Activated T-helper 1 cell treated with anti-CD3 and anti-CD28 coated beads, Interleukin-12 subunit alpha, Interleukin-12 subunit beta, Interleukin-2, Interleukin-4 antibody, amounts not matched to agents 30 ng/mL and 10 ng/mL and 1 ng/mL, durations not matched to agents 14 hours and 24 hours and 36 hours (primary cell): ENCODE measurements around the gene PALM. TPM values are rescaled to one million over a fixed set of nuclear protein-coding genes. Genes with fewer than 3 reads are reported as not detected.
A peak's percentile ranks its signal among the peaks of the same experiment; 100 is the strongest.

Experiments used
- DNase-seq: peaks from one replicate; pipeline ENCODE4 v3.0.0; 2021; ENCODE audit warnings: low spot score
- H3K27ac Mint-ChIP-seq: one replicate; pipeline ENCODE4 v1.8.0; 2021; ENCODE audit warnings: mild to moderate bottlenecking, mixed read lengths
- H3K27me3 Mint-ChIP-seq: one replicate; pipeline ENCODE4 v1.8.0; 2022; ENCODE audit warnings: mild to moderate bottlenecking, moderate library complexity, mixed read lengths; ENCODE audit not compliant: insufficient read depth
- H3K36me3 Mint-ChIP-seq: one replicate; pipeline ENCODE4 v1.8.0; 2021; ENCODE audit warnings: low read depth, mixed read lengths
- H3K4me1 Mint-ChIP-seq: one replicate; pipeline ENCODE4 v1.8.0; 2021; ENCODE audit warnings: low read depth, mixed read lengths
- H3K4me3 Mint-ChIP-seq: one replicate; pipeline ENCODE4 v1.8.0; 2021; ENCODE audit warnings: mild to moderate bottlenecking, moderate library complexity, mixed read lengths
- H3K9me3 Mint-ChIP-seq: one replicate; pipeline ENCODE4 v1.8.0; 2021; ENCODE audit warnings: mixed read lengths
- intact Hi-C: fragments of 100-400 bp; cut with micrococcal nuclease; formaldehyde crosslinking; loops from one replicate; pipeline ENCODE4 v1.15.1; 2024
- total RNA-seq: library from RNA; stranded (reverse); gene quantifications from 2 replicates; pipeline ENCODE4 v1.2.3, GENCODE V29; 2022

The PALM gene
- total RNA-seq, 1 donor from 2014 or later = 0.18 TPM

DNA sequence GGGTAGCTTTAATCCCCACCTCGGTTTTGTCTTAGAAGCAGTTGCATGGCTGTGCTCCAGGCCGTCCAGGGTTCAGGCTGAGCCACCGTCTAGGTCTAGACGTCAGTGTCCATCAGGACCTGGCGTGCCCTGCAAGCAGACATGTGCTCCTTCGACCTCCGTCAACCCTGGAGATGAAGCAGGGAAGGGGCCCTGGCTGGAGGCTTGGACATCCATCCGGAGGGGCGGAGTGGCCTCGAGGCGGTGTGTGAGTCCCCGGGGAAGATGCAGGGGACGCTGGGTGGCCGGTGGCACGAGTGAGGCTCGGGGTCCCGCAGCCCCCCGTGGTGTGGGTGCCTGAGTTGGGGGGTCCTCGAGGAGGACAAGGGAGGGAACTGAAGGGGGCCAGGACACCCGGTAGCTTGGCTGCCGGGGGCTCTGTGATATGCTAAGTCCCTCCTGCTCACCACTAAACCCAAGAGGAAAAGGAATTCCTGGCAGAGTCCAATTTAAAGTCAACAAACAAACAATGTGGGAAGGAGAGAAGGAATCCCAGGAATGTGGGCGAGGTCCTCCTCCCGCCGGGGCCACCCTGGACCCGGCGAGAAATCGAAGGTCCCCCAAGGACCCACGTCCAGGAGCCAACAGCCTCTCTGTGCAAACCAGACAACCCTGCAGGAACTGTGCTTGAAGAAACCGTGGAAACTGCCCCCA is 73.6 kb downstream of the PALM start:
- no peak for DNase-seq
- Mint-ChIP-seq H3K27me3 (peaks cover 3% of the 10 kb centered on the region), H3K36me3 (no peaks in the 10 kb centered on the region), H3K9me3 (no peaks in the 10 kb centered on the region), H3K4me1 (no peaks in the 10 kb centered on the region), H3K4me3 (no peak overlapping the region), H3K27ac (no peak overlapping the region)
- intact Hi-C loops = no loop called here

- H3K4me3 Mint-ChIP-seq = no peak overlapping the region
- intact Hi-C loops = no loop called here
Observed at GRCh38 chr19:782878-783668, 74.3 kb downstream of the PALM start.

GRCh38 chr19:784541-784940 is 75.8 kb downstream of the PALM start:
- Mint-ChIP-seq H3K9me3 (no peaks in the 10 kb centered on the region), H3K27me3 (peaks cover 5% of the 10 kb centered on the region), H3K4me3 (no peak overlapping the region), H3K36me3 (no peaks in the 10 kb centered on the region), H3K27ac (no peak overlapping the region), H3K4me1 (no peaks in the 10 kb centered on the region)
- DNase-seq = no peak
- intact Hi-C loops = no loop called here

More at GRCh38 chr19:782878-783668, 74.3 kb downstream of the PALM start:
- no peaks in the 10 kb centered on the region for H3K4me1 Mint-ChIP-seq
- no peak for DNase-seq
- H3K27me3 Mint-ChIP-seq = peaks cover 3% of the 10 kb centered on the region
- no peaks in the 10 kb centered on the region for H3K36me3 Mint-ChIP-seq
- H3K27ac Mint-ChIP-seq = no peak overlapping the region
- H3K9me3 Mint-ChIP-seq = no peaks in the 10 kb centered on the region

DNA sequence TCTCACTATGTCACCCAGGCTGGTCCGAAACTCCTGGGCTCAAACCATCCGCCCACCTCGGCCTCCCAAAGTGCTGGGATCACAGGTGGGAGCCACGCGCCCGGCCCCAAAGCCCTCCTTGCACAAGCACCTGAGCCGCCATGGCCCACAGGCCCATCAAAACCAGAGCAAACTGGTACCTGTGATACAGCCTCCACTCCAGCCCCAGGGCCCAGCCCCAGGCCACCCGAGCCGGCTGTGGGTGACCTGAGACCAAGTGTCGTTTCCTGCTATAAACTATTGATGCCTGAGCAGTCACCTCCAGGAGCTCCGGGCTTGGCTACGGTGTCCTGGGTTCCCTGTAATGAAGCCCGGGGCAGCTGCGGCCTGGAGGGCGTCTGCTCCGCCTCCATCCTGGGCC is 78.8 kb downstream of the PALM start:
- intact Hi-C loops = no loop called here
- no peak overlapping the region for H3K27ac Mint-ChIP-seq
- H3K27me3 Mint-ChIP-seq = peaks cover 10% of the 10 kb centered on the region
- H3K9me3 Mint-ChIP-seq = no peaks in the 10 kb centered on the region
- no peak for DNase-seq
- no peaks in the 10 kb centered on the region for H3K4me1 Mint-ChIP-seq
- no peaks in the 10 kb centered on the region for H3K36me3 Mint-ChIP-seq
- H3K4me3 Mint-ChIP-seq = no peak overlapping the region

GRCh38 chr19:788686-788982 is 79.9 kb downstream of the PALM start:
- Mint-ChIP-seq H3K36me3 (no peaks in the 10 kb centered on the region), H3K27ac (no peak overlapping the region), H3K4me1 (no peaks in the 10 kb centered on the region), H3K9me3 (no peaks in the 10 kb centered on the region), H3K4me3 (no peak overlapping the region), H3K27me3 (peaks cover 10% of the 10 kb centered on the region)
- DNase-seq = no peak
- intact Hi-C loops = no loop called here

- no peaks in the 10 kb centered on the region for H3K4me1 Mint-ChIP-seq
- peaks cover 10% of the 10 kb centered on the region for H3K27me3 Mint-ChIP-seq
- no peak overlapping the region for H3K4me3 Mint-ChIP-seq
- H3K27ac Mint-ChIP-seq = peak overlapping the region; percentile 48
- H3K9me3 Mint-ChIP-seq = no peaks in the 10 kb centered on the region
- no peaks in the 10 kb centered on the region for H3K36me3 Mint-ChIP-seq
- intact Hi-C loops = no loop called here
- DNase-seq = no peak
Observed at GRCh38 chr19:788983-789700, 80.4 kb downstream of the PALM start.

DNA sequence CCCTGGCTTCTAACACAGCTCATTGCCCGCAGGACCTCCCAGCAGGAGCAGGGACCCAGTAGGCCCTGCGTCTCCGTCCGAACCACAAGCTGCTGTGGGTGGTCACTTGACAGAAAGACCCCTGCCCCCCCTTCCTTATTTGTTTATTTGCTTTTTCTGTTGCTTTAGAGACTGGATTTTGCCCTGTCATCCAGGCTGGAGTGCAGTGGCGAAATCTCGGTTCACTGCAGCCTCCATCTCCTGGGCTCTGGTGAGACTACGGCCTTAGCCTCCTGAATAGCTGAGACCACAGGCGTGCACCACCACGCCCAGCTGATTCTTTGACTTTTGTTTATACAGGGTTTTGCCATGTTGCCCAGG is 80.9 kb downstream of the PALM start:
- H3K36me3 Mint-ChIP-seq = no peaks in the 10 kb centered on the region
- no peaks in the 10 kb centered on the region for H3K9me3 Mint-ChIP-seq
- no peaks in the 10 kb centered on the region for H3K4me1 Mint-ChIP-seq
- no peak for DNase-seq
- H3K4me3 Mint-ChIP-seq = no peak overlapping the region
- H3K27me3 Mint-ChIP-seq = peaks cover 10% of the 10 kb centered on the region
- H3K27ac Mint-ChIP-seq = no peak overlapping the region
- intact Hi-C loops = no loop called here

- Mint-ChIP-seq H3K9me3 (no peaks in the 10 kb centered on the region), H3K4me3 (no peak overlapping the region), H3K27ac (no peak overlapping the region), H3K27me3 (peaks cover 10% of the 10 kb centered on the region), H3K36me3 (no peaks in the 10 kb centered on the region), H3K4me1 (no peaks in the 10 kb centered on the region)
- intact Hi-C loops = no loop called here
- DNase-seq = no peak
Observed at GRCh38 chr19:791007-791566, 82.4 kb downstream of the PALM start.

- Mint-ChIP-seq H3K4me1 (no peaks in the 10 kb centered on the region), H3K27me3 (peaks cover 10% of the 10 kb centered on the region), H3K4me3 (no peak overlapping the region), H3K9me3 (no peaks in the 10 kb centered on the region), H3K27ac (no peak overlapping the region), H3K36me3 (no peaks in the 10 kb centered on the region)
- no peak for DNase-seq
- intact Hi-C loops = no loop called here
Observed at GRCh38 chr19:791567-792305, 83.0 kb downstream of the PALM start.

GRCh38 chr19:792306-792885 is 83.7 kb downstream of the PALM start:
- intact Hi-C loops = no loop called here
- peaks cover 10% of the 10 kb centered on the region for H3K27me3 Mint-ChIP-seq
- no peak overlapping the region for H3K4me3 Mint-ChIP-seq
- H3K36me3 Mint-ChIP-seq = no peaks in the 10 kb centered on the region
- H3K27ac Mint-ChIP-seq = no peak overlapping the region
- H3K9me3 Mint-ChIP-seq = no peaks in the 10 kb centered on the region
- H3K4me1 Mint-ChIP-seq = no peaks in the 10 kb centered on the region
- no peak for DNase-seq

GRCh38 chr19:793806-794205 is 85.1 kb downstream of the PALM start:
- DNase-seq = no peak
- Mint-ChIP-seq H3K36me3 (peaks cover 2% of the 10 kb centered on the region), H3K4me3 (peak overlapping the region; percentile 45), H3K27ac (no peak overlapping the region), H3K9me3 (no peaks in the 10 kb centered on the region), H3K4me1 (no peaks in the 10 kb centered on the region), H3K27me3 (peaks cover 10% of the 10 kb centered on the region)
- intact Hi-C loops = no loop called here

DNA sequence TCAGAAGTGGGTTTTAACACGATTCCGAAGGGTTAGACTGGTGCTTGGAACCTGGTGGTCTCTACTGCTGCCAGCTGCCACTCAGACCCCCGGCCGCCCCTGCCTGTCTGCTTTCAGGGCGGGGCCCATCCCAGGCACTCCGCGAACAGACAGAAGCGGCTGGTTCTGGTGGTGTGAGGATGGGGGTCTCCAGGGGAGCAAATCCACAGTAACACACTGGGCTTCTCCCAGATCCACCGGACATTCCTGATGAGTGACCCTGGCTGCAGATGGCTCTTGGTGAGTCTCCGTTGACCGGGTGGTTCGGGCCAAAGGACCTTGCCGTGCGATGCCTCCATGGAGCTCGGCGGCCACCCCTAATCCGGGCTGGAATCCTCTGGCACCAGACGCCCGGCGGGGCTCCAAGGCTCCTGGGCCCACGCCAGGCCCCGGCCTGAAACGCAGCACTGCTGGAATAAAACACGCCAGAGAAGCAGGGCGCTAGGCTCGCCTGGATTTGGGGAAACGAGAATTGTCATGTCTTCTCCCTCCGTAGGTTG is 86.4 kb downstream of the PALM start:
- peaks cover 12% of the 10 kb centered on the region for H3K4me1 Mint-ChIP-seq
- peaks cover 14% of the 10 kb centered on the region for H3K36me3 Mint-ChIP-seq
- intact Hi-C loops = loop anchor here (5.0 kb wide), 1 partner anchor 67 kb away; no protein-coding TSS in a partner anchor

More for the DNA sequence above, 86.4 kb downstream of the PALM start:
- Mint-ChIP-seq H3K4me3 (no peak overlapping the region), H3K9me3 (no peaks in the 10 kb centered on the region), H3K27me3 (no peaks in the 10 kb centered on the region), H3K27ac (no peak overlapping the region)
- no peak for DNase-seq
